ENCODE data around the gene ACSS1.

The ACSS1 gene

DNA sequence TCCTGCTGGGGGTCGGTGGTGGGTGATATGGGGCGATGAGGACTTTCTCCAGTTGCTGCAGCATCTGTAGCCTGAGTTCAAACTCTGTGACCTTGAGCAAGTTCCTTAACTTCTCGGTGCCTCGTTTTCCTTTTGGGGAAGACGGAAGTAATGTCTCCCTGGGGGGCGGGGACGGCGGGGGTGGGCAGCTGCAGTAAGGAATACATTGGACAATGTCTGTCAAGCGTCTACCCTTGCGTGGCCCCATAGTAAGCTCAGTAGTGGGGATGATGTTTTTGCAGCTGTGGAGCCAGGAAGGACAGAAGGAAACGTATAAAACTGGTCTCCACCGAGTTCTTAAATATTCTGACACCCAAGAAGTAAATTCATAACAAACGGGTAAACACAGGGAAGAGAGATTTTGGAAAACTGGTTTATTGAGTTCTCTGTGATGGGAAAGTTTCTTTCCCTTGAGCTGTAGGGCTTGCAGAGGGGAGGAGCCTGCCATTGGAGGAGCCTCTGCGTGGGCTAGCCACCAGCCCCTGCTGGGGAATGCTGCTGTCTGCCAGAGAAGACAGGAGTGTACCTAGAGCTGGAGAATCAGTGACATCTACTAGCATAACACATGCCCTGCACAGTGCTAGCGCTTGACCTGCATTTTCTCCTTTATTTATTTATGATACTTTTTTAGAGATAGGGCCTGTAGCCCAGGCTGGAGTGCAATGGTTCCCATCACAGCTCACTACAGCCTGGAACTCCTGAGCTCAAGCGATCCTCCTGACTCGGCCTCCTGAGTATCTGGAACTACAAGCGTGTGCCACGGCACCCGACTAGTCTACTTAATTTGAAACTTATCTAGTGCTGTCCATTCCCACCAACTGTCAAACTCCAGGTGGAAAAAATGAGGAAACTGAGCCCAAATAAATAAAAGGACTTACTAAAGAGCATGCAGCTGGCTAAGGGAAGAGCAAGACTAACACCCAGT is 1.2 kb upstream of the ACSS1 start:
- no peak for DNase-seq (ENCODE audit: low read depth)

DNA sequence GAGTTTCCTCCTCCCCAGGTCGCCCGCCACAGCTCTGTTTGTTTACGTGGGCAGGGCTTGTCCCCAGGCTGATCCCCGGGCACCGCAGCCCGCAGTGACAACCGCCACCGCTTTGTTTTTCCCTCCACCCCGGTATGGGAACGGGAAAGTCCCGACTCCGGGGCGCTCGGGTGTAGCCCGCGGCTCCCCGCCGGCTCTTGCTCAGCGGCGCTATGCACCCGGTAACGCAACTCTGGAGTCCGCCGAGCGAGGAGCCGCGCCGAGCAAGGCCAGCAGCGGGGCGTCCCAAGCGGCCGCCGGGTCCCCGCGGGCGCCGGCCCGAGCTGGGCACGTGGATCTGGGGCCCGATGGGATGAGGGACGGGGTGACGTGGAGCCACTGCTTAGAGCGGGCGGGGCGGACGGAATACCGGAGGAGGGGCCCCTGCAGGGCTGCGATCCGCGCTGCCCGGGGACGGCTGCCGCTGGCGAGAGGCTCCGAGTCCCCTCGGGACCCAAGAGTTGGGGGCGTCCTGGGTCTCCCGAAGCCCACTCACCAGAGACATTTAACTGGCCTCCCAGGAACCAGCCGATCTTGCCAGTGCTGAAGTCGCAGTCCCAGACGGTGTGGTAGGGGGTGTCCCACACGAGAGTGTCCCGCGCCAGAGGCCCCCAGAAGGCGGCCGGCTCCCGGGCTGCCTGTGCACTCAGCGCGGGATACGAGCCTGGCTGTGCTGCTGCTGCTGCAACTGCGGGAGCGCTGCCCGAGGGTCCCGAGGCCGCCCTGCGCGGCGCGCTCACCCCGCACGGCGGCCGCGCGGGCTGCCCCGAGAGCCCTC is 497 bp downstream of the ACSS1 start:
- no peak for DNase-seq (ENCODE audit: low read depth)

DNA sequence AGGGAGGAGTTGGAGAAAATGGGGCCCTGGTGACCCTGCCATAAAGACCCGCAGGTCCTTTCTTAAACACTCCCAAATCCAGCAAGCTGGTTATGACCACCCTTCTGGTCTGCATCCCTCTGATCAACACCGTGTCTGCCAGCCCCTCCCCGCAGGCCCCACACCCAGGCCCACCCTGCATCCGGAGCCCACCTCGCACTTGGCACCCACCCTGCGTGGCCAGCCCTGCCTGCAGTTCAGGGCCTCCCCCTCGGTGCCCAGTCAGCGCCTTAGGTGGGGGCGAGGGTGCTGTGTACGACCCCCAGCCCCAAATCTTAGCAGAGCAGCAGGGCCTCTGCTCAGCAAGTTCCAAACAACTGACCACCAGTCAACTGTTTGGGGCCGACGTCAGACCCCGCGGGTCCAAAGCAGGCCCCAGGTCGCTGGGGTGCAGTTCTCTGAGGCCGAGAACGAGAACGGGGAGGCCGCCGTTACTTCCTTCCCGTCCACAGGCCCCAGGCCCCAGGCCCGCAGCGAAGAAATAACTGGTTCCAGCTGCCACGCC is 1.2 kb downstream of the ACSS1 start:
- no peak for DNase-seq (ENCODE audit: low read depth)

DNA sequence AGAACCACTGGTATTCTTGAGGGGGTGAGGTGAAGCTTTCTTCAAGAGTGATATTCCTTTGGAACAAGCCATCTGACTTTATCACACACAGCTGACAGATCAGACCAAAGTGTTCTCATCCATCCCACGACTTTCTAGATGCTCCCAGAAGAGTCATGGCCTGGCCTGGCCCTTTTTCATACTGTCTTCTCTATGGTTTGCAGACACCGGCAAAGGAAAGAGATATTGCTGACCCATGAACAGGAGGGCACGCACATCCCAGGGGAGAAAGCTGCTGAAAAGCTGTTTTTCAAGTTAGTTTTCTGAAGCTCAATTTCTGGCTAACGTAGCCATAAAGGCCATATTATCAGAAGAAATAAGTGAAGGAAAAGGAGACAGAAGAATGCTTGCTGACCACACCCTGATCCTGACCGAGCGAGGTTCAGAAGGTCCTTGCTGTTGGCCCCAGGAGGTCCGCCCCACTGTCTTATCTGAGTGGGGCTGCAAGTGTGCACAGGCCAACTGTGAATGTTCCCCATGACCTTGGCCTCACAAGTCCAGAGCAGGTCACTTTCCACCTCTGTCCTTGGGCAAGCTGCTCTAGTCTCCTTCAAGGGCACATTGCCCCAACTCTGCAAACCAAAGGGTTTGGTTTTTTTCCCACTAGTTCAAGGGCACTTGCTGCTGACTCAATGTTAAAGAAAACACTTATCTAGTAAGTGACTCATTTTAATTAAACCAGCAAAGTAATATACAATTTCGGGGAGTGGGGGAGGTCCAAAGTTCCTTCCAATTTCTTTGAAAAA is 2.0 kb downstream of the ACSS1 start:
- no peak for DNase-seq (ENCODE audit: low read depth)

DNA sequence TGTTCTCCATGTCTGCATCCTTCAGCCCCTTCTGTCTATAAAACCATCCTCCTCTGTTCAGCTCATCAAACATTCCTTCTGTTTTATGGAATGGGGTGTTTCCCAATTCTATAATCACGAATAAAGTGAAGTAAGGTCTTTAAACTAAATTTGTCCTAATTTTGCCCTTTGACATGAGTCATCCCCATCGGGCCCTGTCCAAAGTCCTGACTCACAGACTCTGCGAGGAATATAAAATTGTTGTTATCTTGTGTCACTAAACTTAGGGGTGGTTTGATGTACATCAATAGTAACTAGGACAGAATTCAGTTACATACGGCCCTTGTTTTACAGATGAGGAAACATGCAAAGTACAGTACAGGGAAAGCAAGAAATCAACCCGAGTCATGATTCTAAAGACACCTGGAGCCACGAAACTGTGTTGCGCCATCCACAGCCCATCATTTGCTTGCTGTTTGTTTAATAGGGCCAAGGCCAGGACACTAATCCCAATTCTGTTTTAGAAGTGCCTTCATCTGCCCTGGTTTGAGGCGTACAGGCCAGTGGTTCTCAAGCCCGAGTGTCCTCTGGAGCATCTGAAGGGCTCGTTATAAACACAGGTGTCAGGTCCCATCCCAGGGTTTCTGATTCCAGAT is 2.8 kb downstream of the ACSS1 start:
- no peak for DNase-seq (ENCODE audit: low read depth)

DNA sequence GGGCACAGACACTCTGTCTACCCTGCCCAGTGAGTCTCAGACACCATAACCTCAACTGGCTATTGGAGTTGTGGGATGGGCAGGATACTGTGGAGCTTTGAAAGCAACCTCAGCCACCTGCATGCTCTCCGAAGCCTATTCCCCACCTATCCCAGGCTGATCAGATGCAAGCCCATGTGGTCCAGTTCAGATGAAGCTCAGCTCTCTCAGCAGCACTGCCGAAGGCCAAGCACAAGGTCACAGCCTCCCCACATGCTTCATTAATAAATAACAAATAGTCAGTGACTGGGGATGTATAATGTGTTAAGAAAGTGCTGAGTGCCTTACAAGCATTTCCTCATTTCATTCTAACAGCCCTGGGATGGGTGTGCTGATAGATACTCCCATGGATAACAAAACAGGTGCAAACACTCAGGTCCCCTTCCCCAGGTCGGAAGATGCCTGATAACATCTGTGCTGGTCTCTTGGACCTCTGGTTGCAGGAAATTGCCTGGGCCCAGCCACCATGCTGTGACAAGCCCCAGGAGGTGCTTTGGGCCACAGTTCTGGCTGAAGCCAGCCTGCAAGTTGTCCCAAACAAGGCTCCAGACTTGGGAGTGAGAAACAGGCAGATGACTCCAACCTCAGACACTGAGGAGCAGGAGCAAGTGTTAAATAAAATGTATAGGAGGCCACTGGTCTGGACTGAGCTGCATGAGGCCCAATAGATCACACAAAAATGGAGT is 3.7 kb downstream of the ACSS1 start:
- DNase-seq (ENCODE audit: low read depth), result no peak

DNA sequence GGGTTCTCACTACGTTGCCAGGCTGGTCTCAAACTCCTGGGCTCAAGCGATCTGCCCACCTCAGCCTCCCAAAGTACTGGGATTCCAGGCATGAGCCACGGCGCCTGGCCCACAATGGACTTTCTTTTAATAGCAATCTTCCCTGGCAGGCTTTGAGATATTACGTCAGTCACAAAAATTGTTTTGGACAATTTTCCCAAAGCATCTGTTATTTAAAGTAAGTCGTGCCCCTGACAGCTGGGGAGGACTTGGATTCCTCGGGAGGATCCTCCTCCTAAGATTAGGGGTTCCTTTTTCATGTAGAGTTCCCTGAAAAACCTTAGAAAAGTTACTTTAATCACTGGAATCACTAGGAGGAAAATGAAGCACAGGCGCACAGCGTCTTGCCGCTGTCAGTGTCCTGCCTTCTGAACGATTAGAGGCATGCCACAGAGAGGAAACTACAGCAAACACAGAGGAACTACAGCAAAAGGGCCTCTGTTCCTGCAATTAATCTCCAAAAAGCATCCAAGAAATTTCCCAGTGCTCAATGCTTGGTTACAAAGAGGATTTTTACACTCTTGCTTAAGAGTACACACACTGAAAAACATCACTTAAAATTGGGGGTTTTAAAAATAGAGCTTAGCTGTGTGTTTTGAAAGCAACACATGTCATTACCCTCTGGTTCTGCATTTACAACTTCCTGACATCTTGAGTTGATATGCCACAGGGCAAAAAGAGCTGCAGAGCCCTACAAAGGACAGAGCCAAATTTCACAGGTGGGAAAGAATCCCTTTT is 4.5 kb downstream of the ACSS1 start:
- no peak for DNase-seq (ENCODE audit: low read depth)

DNA sequence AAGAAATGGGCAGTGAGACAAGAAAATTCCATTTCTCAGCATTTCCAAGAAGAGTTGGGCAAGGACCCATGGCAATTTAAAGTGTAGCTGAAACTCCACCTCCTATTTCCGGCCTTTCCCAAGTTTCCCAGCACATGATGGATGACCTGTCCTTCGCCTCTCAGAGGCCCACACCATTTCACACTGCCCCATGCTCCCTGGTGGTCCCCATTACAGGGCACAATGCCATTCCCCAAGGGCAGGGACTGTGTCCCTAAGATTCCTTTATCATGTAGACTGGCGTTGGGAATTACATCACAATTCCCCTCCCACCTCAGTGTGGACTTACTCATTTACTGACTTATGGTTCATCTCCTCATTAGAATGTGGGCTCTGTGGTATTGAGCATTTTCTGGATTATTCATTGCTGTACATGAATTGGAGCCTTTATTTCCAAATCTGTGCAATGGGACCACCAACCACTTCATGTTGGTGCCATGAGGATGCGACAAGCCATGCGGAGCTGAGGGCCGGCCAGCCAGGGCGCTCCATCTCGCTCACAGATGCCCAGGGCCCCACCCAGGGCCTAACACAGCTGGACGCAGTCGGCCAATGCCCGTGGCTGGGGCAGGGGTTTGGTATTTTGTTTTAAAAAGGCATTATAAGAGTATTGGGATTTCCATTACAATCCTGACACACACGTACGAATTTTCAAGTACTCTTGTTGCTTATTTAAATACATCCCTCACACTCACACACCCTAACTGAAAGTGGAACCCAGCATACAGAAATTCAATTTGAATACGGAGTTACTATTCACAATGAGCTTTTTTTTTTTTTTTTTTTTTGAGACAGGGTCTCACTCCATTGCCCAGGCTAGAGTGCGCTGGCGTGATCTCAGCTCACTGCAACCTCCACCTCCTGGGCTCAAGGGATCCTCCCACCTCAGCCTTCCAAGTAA is 5.4 kb downstream of the ACSS1 start:
- no peak for DNase-seq (ENCODE audit: low read depth)

DNA sequence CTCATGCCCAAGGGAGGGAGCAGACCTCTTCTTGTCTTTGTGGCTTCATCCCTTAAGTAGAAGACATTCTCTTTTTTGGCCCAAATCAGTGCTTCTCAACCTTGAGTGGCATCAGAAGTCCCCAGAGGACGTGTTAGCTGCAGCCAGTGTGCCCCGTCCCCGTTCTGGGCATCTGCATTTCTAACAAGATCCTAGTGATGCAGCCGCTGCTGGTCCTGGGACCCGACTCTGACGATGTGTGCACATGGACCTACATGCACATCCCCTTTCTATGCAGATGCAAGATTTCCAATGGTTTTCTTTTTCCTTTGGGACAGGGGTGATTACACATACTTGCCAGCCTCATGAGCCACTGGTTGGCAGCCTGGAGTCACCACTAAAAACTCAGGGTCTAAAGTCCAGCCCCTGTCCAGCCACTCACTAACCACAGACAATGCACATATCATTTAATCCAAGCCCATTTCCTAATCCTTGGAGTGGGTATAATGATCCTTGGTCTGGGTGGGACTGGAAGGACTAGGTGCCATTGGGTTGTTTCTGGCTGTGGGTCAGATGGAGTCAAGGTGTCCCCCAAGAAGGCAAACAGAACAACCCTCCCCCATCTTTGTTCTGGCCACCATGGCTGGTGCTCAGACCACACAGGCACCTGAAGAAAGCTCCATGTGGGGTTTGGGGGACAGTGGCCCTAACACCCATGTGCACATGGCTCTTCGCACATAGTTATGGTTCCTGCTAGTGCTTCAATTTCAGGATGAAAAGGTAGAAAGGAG is 6.4 kb downstream of the ACSS1 start:
- DNase-seq (ENCODE audit: low read depth), result no peak

DNA sequence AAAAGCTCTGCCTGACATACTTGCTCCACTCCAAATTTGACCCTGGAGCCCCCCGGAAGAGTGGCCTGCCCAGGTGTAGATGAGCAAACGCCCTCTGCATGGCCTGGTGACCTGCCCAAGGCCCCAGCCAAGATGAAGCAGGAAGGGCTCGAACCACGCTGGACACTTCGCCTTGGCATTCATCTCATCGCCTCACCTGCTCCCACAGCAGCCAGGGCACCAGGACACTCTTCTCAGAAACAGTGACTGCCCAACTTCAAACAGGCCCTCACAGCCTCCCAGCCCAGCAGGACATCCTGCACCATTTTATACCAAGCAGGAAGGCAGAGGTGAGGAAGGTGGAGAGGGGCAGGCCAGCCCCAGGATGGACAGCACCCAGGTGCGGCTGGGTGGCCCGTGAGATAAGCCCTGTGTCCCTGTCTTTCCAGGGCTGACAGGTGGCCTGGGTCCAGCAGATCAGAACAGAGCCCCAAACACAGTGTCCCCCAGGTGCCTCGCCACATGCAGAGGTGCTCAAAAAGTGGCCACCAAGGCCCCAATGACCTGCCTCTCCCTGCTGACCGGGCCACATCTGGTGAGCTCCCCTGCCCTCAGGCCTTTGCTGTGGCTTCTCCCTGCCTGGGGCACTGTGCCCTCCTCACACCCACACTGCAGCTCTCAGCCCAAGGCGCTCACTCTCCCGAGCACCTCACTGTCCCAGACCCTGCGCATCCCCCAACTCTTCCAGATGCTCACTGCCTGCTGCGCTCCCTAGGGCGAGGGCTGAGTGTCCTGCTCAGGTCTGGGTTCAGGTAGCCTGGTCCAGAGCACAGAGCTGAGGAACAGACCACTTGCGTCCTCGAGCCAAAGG is 7.2 kb downstream of the ACSS1 start:
- no peak for DNase-seq (ENCODE audit: low read depth)

DNA sequence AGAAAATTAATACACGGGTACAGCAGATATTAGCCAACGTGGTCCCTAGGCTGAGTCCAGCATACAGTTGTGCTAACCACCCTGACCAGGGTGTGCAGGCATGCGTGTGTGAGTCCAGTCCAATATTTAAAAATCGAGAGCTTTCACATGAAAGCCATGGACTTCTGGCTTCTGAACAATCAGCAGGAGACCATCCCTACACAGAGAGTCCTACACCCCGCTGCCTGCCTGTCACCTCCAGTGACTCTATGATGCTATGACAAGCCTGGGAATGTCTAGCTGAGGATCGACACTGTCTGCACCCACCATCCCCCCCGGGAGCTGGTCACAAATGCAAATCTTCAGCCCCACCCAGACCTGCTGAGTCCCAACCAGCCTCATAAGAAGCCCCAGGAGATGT is 7.9 kb downstream of the ACSS1 start:
- no peak for DNase-seq (ENCODE audit: low read depth)

DNA sequence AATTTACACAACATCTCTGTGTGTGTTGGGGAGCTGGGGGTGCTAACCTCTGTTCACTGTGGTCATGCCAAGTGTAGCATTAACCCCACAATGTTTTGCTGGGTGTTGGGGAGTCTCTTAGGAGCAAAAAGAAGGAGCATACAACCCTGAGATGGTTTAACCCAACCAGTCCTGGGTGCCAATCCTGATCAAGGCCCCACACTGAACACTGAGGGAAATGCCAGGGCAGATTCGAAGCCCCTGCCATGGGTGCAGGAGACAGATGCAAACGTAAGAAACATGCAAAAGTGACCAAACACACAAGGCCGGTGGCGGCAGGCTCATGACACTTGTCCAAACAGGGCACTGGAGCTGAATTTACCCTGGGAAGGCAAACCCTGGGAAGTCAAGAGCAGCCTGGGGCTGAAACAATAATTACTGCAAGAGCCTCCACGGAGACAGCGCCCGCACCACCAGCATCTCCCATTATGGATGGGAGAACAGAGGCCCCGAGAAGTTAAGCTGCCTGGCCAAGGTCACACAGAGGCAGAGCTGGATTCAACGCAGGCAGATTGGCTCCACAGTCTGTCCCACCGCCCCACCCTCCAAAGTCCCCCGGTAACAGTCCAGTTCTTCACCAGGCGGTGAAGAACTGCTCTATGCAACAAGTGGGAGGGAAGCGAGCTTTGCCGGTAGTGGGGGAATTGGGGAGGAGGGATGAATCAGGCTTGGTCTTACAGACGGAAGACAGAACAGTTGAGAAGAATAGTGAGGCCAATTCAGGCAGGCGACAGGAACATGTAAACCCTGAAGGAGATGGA is 8.5 kb downstream of the ACSS1 start:
- DNase-seq (ENCODE audit: low read depth), result no peak

DNA sequence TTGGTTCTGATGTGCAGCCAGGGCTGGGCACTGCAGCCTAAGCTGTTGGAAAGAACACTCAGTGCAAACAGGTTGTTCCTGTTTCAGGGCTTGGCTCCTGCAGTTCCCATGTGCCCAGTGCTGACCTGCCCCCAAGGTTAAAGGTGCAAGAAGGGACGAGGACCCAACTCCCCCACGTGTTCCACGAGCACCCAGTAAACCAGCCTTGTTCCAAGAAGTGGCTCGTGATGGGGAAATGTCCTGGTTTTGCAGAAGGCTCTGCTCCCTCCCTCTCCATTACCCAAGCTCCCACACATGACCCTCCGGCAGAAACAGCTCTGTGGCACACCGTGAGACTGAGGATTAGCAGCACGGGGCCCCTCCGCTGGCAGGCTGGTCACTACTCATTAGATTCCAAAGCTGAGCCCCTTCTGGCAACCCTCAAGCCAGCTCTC is 9.4 kb downstream of the ACSS1 start:
- no peak for DNase-seq (ENCODE audit: low read depth)

DNA sequence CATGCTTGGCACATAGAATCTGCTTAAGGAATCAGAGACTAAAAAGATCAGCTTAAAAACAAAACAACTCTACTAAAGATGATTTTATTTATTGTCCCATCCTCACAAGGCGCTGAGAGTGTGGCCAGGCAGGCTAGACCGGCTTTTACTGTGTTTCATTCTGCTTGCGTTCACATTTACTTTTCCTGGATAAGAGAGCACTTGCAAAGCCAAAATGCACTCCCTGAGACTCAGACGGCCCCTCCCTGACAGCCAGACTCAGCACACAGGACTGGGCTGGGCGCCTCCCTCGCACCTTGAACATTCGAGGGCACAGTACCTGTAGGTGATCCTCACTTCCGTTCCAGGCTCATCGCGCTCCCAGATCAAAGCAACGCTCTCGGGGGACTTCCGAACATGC is 10.2 kb downstream of the ACSS1 start:
- no peak for DNase-seq (ENCODE audit: low read depth)

DNA sequence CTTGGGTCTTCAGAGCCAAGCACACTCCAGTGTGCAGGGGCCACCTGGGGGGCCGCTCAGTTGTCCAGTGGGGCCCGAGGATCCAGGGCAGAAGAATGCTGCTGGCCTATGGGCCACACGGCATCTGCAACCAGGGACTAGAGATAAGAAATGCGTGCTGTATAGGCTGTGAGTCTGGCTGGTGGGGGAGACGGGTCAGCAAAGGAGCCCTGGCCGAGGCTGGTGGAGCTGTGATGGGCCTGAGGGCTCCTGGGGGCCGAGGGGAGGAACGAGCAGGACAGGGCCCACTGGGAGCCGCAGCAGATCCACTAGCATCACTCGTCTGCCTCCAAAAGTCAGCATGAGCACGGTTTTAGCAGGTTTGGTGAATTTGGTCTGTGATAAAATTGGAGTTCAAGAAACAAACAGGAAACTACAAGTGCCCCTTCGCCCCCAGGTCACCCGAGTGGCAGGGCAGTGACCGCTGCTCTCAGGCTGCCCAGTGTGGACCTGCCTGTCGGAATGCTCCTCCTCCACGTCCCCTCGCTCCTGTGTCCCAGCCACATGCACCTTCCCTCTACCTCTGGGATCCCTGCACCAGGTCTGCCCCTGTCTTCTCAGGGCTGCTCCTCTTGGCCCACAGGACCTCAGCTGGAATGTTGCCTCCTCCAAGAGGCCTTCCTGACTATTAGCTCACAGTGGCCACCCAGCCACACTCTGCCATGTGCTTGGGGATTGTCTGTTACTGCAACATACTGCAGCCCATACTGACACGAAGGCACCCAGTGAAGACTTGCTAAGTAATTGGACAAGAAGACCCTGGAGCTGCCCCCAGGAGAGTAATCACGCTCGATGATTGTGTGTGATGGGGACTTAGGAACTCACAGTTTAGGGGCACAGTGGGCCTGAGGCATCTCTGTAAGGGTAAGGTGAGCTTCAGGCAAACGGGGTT is 10.9 kb downstream of the ACSS1 start:
- no peak for DNase-seq (ENCODE audit: low read depth)
